Measurements from ENCODE around the gene BMP7.

GRCh38 chr20:57203986-57204385, 62.5 kb downstream of the BMP7 start:
- TF ChIP-seq CTCF (conservative IDR thresholded peaks at IDR 0.05; ENCODE audit: low read length), result no peak
- TF ChIP-seq EZH2phosphoT487 (IDR thresholded peaks at IDR 0.05; ENCODE audit: borderline replicate concordance), result no peak
